GM18520 (cell line): ENCODE results near the gene HTT.
"Not testable (repeated sequence)": the region's sequence is repeated elsewhere in the genome, so short reads cannot be mapped to it uniquely, and the experiment has no call there.

Source experiments
- ATAC-seq: cut with Tn5 transposase; IDR thresholded peaks from one replicate; pipeline ENCODE4 v1.9.1; 2021; ENCODE audit not compliant: unreplicated experiment

Gene HTT

DNA sequence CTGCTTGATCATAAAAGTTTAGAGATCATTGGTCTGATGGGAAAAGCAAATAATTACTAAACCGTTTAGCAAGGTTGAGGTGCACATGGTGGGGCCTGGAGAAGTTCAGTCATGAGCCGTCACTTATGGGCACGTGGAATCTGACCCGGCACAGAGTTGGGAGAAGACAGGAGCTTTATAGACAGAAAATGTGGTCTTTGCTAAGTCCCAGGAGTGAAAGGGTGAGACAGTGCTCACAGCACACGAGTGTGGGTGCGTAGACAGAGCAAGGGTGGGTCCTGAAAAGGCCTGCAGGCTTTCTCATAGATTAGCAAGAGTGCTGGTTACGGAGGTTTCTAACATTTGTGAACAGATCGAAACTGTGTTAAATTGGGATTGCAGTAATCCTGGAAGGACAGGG lies 43.8 kb downstream of the HTT start:
- ATAC-seq = no peak

DNA sequence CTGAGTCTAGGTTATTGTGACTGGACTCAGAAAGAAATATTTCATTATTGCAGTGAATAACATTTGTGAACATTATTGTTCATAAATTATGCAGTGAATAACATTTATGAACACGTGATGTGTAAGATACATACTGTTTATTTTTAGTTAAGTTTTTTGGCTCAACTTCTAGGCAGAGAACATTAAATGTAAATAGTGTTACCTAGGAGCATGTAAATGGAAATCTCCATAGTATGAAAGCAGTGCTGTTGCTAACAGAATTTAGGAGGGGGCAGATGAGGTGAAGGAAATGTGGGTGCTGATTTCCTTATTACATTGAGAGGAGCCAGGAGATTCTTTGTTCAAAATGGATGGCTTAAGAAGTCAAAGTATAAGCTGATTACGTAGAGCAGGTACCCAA lies 45.0 kb downstream of the HTT start:
- no peak for ATAC-seq

DNA sequence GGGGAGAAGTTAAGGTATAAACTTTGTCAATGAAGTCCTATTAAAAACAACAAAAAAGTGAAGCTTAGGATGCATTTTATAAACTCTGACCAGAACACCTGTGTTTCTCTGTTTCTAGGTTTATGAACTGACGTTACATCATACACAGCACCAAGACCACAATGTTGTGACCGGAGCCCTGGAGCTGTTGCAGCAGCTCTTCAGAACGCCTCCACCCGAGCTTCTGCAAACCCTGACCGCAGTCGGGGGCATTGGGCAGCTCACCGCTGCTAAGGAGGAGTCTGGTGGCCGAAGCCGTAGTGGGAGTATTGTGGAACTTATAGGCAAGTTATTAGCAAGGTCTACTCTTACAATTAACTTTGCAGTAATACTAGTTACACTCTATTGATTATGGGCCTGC lies 46.6 kb downstream of the HTT start:
- ATAC-seq = no peak

DNA sequence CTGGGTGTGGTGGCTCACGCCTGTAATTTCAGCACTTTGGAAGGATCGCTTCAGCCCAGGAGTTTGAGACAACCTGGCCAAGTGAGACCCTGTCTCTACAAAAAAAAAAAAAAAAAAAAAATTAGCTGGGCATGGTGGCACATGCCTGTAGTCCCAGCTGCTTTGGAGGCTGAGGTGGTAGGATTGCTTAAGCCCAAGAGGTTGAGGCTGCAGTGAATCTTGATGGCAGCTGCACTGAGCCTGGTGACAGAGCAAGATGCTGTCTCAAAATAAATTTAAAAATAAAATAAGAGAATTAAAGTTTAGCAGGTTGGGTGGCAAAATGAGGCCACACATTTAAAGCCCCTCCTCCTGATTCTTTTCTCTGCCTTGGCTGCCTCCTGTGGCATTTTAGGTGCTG lies 47.1 kb downstream of the HTT start:
- no peak for ATAC-seq

DNA sequence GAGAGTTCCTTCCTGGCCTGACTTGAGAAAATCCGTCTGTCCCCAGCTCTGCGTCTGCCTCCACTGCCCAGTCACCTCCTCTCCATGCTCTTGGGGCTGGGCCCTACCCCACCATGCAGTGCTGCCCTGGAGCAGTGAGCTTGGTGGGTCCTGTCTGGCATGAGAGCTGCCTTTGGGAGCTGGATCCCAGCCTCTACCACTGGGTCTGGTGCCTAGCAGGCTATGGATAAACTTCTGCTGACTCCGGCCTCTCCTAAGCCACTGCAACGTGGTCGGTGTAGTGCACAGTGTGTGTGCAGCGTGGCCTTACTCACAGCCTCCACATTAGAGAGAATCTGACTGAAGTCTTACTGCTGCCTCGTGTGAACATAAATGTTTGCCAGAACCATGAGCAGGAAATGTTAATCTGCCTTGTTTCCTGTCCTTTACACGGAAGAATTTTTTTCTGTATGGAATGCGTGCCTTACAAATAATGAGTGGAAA lies 47.6 kb downstream of the HTT start:
- no peak for ATAC-seq

DNA sequence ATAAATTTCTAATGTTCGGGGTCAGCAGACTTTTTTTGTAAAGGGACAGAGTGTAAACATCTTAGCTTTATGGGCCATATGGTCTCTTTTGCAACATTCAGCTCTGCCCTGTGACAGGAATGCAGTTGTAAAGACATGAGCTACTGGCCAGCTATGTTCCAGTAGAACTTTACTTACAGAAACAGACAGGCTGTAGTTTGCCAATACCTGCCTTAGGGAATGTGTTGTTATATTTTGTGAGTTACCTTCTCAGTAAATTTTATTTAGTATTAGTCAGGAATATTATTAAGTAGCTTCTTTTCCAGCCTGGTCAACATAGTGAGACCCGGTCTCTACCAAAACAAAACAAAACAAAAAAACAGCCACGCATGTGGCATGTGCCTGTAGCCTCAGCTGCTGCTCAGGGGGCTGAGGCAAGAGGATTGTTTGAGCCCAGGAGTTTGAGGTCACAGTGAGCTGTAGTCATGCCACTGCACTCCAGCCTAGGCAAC lies 48.7 kb downstream of the HTT start:
- ATAC-seq = no peak

DNA sequence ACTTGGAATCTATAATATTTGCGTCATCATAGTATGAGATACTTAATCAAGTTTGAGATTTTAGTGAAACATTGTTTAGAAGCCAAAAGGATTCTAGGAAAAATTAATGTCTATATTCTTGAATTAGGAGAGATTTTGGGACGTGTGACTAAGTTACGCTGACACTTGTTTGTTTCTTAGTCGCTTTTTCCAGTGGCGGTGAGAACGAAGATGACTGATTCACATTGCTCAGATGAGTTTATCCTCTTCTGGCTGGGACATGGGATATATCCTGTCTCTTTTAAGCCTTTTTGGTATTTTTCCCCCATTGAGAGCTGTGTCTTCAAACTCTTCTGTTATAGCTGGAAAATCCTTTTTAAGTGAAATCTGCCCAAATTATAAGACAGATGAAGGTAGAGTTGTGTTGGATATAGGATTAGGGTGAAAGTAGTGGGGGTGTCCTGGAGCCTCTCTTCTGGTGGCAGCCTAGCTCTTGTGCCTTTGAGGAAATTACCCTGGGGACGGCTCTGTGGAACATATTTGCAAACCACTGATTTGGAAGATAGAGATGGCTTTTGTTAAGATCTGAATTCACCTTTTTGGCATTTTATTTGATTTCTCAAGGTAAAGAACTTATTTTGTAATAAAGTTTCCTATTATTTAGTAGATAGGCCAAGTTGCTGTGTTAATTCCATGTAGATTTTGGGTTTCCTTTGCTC lies 49.7 kb downstream of the HTT start:
- ATAC-seq = no peak

DNA sequence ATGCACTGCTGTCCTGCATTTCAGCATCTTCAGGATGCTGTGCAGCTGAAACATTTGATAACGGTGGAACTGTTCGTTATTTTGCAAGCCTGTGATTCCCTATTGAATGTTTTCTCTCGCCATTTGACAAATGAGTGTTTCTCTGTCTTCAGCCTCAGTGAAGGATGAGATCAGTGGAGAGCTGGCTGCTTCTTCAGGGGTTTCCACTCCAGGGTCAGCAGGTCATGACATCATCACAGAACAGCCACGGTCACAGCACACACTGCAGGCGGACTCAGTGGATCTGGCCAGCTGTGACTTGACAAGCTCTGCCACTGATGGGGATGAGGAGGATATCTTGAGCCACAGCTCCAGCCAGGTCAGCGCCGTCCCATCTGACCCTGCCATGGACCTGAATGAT lies 52.6 kb downstream of the HTT start:
- no peak for ATAC-seq

DNA sequence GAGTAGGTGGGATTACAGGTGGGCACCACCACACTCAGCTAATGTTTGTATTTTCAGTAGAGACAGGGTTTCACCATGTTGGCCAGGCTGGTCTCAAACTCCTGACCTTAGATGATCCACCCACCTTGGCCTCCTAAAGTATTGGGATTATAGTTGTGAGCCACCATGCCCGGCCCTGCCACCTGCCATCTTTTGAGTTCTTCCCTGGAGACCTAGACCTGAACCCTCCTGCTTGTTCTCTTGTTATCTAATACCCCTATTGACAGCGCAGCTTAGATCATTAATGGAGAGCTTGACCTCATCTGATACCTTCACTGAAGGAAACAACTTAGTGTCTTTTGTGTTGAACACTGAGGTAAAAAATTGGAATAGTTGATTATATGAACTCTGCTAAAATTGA lies 53.6 kb downstream of the HTT start:
- no peak for ATAC-seq

DNA sequence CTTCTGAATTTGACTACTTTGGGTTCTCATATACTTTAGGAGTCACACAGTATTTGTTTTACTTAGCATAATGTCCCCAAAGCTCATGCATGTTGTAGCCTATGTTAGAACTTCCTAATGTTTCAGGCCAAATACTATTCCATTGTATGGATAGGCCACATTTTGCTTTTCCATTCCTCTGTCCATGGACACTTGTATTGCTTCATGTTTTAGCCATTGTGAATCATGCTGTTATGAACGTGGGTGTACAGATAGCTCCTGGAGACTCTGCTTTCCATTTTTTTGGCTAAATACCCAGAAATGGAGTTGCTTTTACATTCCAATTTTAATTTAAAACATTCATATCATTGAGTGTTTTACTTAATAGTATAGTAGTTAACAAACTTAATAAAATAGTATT lies 54.5 kb downstream of the HTT start:
- ATAC-seq = no peak

DNA sequence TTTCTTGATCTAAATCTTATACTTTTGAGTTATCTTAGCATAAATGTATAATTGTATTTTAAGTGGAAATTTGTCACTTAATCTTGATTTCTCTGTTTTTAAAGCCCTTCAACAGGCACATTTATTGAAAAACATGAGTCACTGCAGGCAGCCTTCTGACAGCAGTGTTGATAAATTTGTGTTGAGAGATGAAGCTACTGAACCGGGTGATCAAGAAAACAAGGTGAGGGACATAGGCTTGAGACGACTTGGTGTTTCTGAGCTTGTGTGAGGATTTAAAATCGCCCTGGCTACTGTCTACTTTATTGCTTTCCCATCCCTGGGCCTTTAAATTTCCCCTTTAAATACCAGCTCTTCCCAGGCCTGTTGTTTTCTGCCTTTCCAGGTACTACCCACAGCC lies 55.7 kb downstream of the HTT start:
- no peak for ATAC-seq

DNA sequence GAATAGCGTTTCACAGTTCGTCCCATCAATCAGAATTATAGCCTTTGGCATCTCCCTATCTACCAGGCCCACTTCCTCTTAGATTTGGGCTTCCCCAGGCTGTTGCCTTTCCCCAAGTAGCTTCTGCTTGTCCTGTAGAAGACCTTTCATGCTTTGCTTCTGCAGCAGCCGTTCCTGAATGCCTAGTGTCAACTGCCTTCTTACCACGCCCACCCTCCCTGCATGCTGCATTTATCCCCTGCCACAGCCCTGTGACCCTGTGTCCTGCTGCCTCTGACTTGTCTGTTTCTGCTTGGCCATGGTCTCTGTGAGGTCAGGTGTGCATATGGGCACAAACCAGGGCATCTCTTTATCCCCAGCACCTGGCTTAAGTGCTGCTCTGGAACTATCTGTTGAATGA lies 56.3 kb downstream of the HTT start:
- no peak for ATAC-seq

DNA sequence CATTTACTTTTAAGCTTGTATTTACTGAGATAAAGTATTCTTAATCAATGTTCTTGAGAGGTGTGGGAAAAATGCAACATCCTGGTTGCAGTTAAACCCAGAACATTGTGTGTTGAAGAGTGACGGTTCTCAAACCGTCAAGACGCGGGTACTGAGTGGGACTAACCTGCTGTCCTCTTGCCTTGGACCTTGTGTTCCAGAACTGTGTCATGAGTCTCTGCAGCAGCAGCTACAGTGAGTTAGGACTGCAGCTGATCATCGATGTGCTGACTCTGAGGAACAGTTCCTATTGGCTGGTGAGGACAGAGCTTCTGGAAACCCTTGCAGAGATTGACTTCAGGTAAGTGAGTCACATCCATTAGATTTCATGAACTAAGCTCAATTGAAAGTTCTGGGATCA lies 59.7 kb downstream of the HTT start:
- no peak for ATAC-seq

DNA sequence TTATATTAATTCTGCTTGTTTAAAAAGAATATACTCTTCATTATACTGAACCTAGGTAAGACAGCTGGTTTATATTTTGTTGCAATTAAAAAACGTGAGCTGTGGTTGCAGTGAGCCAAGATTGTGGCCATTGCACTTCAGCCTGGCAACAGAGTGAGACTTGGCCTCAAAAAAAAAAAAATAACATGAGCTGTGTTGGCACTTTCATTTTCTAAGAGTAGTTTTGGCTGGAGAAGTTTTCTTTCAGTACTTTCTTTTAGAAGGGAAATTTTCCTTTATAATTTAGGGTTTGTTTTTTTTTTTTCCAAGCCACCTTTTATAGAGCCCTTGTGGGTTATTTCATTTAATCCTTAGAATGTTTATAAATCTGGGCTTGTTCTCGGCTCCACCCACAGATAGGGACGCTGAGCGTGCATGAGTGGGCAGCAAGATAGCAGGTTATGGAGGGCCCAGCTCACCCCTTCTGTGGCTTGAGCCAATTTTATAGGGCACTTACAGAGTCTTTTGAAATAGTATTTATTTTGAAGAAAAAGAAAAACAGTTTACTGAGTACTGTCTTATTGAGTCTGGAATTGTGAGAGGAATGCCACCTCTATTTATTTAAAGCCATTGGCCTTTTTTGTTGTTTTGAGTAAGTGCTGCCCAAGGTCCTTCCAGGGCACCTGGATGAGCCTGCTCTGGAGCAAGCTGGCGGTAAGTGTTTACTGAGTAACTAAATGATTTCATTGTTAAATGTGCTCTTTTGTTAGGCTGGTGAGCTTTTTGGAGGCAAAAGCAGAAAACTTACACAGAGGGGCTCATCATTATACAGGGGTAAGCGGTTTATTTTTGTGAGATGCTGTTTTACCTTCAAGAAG lies 60.9 kb downstream of the HTT start:
- ATAC-seq = no peak

DNA sequence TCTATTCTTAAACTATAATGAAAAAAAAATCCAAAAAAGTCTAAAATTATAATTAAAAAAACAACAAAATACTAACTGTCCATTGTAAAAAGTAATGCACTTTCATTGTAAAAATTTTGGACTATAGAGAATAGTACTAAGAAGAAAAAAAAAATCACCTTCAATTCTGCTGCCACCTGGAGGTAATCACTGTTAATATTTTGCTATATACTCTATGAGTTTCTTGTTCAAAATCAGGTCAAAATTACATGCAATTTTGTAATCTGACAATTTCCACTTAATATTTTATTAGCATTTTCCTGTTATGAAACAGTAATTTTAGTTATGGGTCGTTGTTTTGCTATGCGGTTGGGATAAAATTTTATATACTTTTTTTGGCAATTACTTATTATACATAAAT lies 62.0 kb downstream of the HTT start:
- no peak for ATAC-seq

DNA sequence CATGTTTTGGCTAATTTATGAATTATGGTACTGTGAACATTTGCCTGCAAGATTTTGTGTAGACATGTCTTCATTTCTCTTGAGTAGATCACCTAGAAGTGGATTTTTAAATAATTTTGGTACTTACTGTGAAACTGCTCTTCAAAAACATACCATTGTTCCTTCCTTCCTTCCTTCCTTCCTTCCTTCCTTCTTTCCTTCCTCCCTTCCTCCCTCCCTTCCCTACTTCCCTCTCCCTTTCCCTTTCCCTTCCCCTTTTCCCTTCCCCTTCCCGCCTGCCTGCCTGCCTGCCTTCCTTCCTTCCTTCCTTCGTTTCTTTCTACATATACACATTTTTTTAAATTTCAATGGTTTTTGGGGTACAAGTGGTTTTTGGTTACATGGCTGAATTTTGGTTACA lies 63.4 kb downstream of the HTT start:
- ATAC-seq = no peak

DNA sequence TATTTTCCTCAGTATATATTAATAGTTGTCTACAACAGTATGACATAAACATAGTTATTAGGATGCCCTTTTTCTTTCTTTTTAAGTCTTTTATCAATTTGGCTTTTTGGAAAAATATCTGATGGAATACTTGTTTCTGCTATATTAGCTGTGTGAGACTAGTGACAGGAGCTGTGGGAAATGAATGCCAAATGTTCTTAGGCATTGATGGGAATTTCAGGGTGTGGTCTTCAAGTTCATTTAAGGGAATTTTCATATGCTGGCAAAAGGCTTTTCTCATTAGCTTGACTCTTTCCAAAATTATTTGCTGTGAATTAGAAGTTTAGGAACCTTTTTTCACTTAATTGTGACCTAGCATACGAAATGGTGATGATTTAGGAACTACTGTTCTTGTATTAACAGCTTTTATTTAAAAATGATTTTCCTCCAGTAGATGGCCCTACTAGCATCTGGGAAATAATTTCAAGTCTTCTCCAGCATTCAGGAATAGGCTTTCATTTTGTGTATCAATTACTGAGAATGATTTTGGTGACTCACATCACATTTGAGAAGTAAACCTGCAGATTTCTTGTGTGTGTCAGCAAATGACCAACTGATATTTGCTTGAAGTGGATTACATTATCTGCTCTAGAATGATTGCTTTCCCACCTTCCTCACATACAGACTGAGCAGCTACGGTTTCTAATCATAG lies 70.9 kb downstream of the HTT start:
- ATAC-seq = no peak

DNA sequence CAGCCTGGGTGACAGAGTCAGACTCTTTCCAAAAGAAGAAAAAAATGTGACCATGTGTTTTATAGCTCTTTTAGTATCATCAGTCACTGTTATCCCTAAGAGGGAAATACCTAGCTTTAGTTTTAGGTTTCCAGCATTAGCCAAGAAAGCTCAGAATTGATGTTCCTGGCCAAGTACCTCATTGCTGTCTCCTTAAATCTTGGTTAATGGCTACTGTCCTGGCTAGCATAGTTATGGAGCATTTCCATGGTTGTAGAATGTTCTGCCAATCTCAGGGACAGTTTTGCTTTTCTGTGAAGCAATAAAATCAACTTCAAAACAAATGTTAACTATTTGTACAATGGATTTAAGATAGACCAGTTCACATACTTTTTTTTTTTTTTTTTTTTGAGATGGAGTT lies 74.4 kb downstream of the HTT start:
- ATAC-seq = no peak

DNA sequence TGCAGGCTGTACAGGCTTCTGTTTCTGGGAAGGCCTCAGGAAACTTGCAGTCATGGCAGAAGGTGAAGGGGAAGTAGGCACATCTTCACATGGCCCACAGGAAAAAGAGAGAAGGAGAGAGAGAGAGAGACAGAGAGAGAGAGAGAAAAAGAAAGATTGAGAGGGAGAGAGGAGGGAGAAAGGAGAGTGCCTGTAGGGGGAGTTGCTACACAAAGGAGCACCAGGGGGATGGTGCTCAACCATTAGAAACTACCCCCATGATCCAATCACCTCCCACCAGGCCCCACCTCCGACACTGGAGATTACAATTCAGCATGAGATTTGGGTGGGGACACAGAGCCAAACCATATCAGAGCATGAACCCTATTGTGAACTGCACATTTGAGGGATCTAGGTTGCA lies 76.8 kb downstream of the HTT start:
- ATAC-seq = not testable (repeated sequence)

DNA sequence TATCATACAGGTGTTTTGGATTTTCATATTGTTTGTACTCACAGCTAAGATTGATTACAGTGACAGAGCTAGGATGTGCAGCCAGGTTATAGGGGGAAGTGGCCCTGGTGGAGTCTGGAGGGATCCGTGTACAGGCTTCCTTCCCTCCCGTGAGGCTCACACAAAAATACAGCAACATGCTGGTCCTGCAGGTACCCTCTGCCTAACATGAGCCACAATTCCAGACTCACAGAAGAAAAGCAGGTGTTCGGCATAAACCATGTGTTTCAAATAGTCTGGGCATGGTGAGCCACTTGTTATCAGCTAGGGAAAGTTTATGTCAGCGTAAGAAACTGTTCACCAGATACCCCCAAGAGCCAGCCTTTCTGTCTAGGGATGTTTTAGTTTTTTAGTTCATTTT lies 82.9 kb downstream of the HTT start:
- no peak for ATAC-seq

DNA sequence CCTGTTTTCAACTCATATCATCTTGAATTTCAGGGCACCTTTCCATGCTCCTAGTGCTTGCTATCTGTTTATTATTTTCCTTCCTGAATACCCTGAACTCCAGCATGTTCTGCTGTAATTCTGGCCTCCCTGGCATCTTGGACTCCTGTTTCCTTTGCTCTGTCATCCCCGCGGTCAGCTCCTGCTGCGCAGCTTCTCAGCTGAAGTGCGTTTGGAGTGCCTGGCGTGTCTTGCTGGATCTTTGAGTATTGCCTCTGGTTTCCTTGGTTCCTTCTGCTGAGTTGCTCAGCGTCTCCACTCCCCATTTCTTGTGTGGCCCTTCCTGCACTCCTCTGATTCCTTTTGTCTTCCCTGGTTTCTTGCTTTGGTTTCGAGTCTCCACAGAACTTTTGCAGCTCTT lies 84.4 kb downstream of the HTT start:
- ATAC-seq = no peak

DNA sequence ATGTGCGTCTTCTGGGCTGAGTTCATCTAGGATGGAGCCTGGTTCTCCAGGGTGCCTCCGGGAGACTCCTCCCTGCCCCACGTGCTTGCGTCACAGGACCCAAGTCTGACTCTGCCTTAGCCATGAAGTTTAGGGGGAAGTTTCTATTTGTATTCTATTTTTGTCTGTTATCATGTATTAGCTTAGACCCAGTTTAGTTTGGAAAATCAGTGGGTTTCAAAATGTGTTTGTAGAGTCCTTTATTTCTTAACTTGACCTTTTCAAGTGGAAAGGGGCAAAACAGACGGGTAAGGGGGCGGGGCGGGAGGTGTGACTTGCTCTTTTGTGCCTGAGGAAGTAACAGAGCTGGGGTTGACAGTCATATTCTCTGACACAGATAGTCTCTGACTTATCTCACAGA lies 86.0 kb downstream of the HTT start:
- ATAC-seq = no peak
